SU-DHL-6 (cell line): ENCODE measurements around the gene TBC1D1.

Experiments used
- H2AFZ ChIP-seq: fragments of 200-600 bp; sonication (generic); 2 replicates; pipeline ENCODE4 v1.6.1; 2014; ENCODE audit warnings: low read depth, mild to moderate bottlenecking, moderate library complexity, mixed read lengths, antibody characterized with exemption, low read length; ENCODE audit not compliant: severe bottlenecking
- H3F3A ChIP-seq: fragments of 200-600 bp; shearing (Covaris generic); 2 replicates; pipeline ENCODE4 v1.6.0; 2016; ENCODE audit warnings: antibody characterized with exemption, mild to moderate bottlenecking; ENCODE audit not compliant: insufficient read depth
- H3K27ac ChIP-seq: fragments of 200-600 bp; sonication (generic); 2 replicates; pipeline ENCODE4 v1.5.1; 2016; ENCODE audit warnings: low read depth, mild to moderate bottlenecking, low read length, moderate library complexity, mixed read lengths
- H3K27me3 ChIP-seq: fragments of 200-600 bp; sonication (generic), shearing (Covaris generic); 2 replicates; pipeline ENCODE4 v1.6.0; 2014; ENCODE audit warnings: mild to moderate bottlenecking, low read length
- H3K36me3 ChIP-seq: fragments of 200-600 bp; sonication (generic); 2 replicates; pipeline ENCODE4 v1.6.1; 2014; ENCODE audit warnings: mild to moderate bottlenecking, low read length, mixed read lengths
- H3K4me2 ChIP-seq: fragments of 300-600, 200-600 bp; shearing (Covaris generic), sonication (generic); 2 replicates; pipeline ENCODE4 v1.6.0; 2014; ENCODE audit warnings: low read length, low read depth, mild to moderate bottlenecking; ENCODE audit not compliant: poor library complexity, severe bottlenecking
- H3K4me3 ChIP-seq: fragments of 200-600 bp; sonication (generic); 2 replicates; pipeline ENCODE4 v1.5.1; 2014; ENCODE audit warnings: antibody characterized with exemption, low read length, mild to moderate bottlenecking, mixed read lengths; ENCODE audit not compliant: insufficient read depth, poor library complexity, severe bottlenecking
- H3K79me2 ChIP-seq: fragments of 200-600 bp; sonication (generic); 2 replicates; pipeline ENCODE4 v1.6.1; 2014; ENCODE audit warnings: mild to moderate bottlenecking, low read length, moderate library complexity; ENCODE audit not compliant: insufficient read depth
- H3K9ac ChIP-seq: fragments of 200-600 bp; sonication (generic); 2 replicates; pipeline ENCODE4 v1.7.0; 2014; ENCODE audit warnings: mild to moderate bottlenecking, low read length
- H3K9me2 ChIP-seq: fragments of 200-600 bp; sonication (generic); replicated peaks from 2 replicates; pipeline ENCODE4 v1.6.1; 2014; ENCODE audit warnings: low read length; ENCODE audit not compliant: insufficient read depth
- H3K9me3 ChIP-seq: fragments of 200-600 bp; sonication (generic); 2 replicates; pipeline ENCODE4 v1.6.1; 2014; ENCODE audit warnings: low read length, mixed read lengths; ENCODE audit not compliant: insufficient read depth
- H4K20me1 ChIP-seq: fragments of 200-600 bp; sonication (generic); 2 replicates; pipeline ENCODE4 v1.6.1; 2014; ENCODE audit warnings: low read depth, mild to moderate bottlenecking, antibody characterized with exemption, low read length, moderate library complexity, mixed read lengths
- CTCF ChIP-seq: fragments of 200-600 bp; sonication (generic); IDR thresholded peaks from one replicate; pipeline ENCODE4 v1.5.1; 2017; ENCODE audit warnings: antibody characterized with exemption, mild to moderate bottlenecking, low read length, moderate library complexity; ENCODE audit not compliant: insufficient read depth, poor library complexity, severe bottlenecking
- EZH2phosphoT487 ChIP-seq: fragments of 200-600 bp; sonication (generic), shearing (Covaris generic); conservative IDR thresholded peaks from 2 replicates; pipeline ENCODE4 v1.6.1; 2018; ENCODE audit warnings: mild to moderate bottlenecking, antibody characterized with exemption, low read length, moderate library complexity, mixed read lengths

TBC1D1 gene

GRCh38 chr4:37988670-37989069, 97.8 kb downstream of the TBC1D1 start:
- no peaks in the 10 kb centered on the region for H3K36me3 ChIP-seq
- peaks cover 4% of the 10 kb centered on the region; the same call in 1 of the 2 replicates for H3F3A ChIP-seq
- H3K4me2 ChIP-seq = no peak overlapping the region
- H3K27me3 ChIP-seq = no peaks in the 10 kb centered on the region
- no peaks in the 10 kb centered on the region for H3K9me2 ChIP-seq
- peak overlapping the region; percentile 65; the same call in 1 of the 2 replicates for H3K27ac ChIP-seq
- no peak overlapping the region for H3K4me3 ChIP-seq
- peaks cover 4% of the 10 kb centered on the region; the same call in 1 of the 2 replicates for H4K20me1 ChIP-seq
- no peaks in the 10 kb centered on the region for H3K9me3 ChIP-seq
- TF ChIP-seq EZH2phosphoT487 (no peak), CTCF (no peak)
- H3K79me2 ChIP-seq = peaks cover 21% of the 10 kb centered on the region
- H2AFZ ChIP-seq = no peak overlapping the region
- H3K9ac ChIP-seq = no peak overlapping the region

- TF ChIP-seq CTCF (no peak), EZH2phosphoT487 (no peak)
- H3F3A ChIP-seq = peaks cover 4% of the 10 kb centered on the region; the same call in 1 of the 2 replicates
- H3K27me3 ChIP-seq = no peaks in the 10 kb centered on the region
- H4K20me1 ChIP-seq = no peaks in the 10 kb centered on the region
- no peaks in the 10 kb centered on the region for H3K9me2 ChIP-seq
- peak overlapping the region; percentile 33 for H3K9ac ChIP-seq
- no peaks in the 10 kb centered on the region for H3K36me3 ChIP-seq
- H3K79me2 ChIP-seq = peaks cover 14% of the 10 kb centered on the region
- H3K4me3 ChIP-seq = peak overlapping the region; percentile 10
- no peaks in the 10 kb centered on the region for H3K9me3 ChIP-seq
- peak overlapping the region; percentile 65 for H3K27ac ChIP-seq
- H3K4me2 ChIP-seq = peak overlapping the region; percentile 58
- H2AFZ ChIP-seq = peak overlapping the region; percentile 24
Measured at GRCh38 chr4:37989398-37990260, 98.7 kb downstream of the TBC1D1 start.

GRCh38 chr4:37990731-37991245, 99.9 kb downstream of the TBC1D1 start:
- no peaks in the 10 kb centered on the region for H3K9me2 ChIP-seq
- peak overlapping the region; percentile 33; the same call in 1 of the 2 replicates for H3K9ac ChIP-seq
- peak overlapping the region; percentile 58 for H3K4me2 ChIP-seq
- H3K36me3 ChIP-seq = no peaks in the 10 kb centered on the region
- no peak overlapping the region for H2AFZ ChIP-seq
- TF ChIP-seq CTCF (no peak), EZH2phosphoT487 (no peak)
- peaks cover 4% of the 10 kb centered on the region; the same call in 1 of the 2 replicates for H3F3A ChIP-seq
- peak overlapping the region; percentile 65 for H3K27ac ChIP-seq
- H4K20me1 ChIP-seq = no peaks in the 10 kb centered on the region
- no peaks in the 10 kb centered on the region for H3K27me3 ChIP-seq
- no peak overlapping the region for H3K4me3 ChIP-seq
- H3K79me2 ChIP-seq = peaks cover 10% of the 10 kb centered on the region
- H3K9me3 ChIP-seq = no peaks in the 10 kb centered on the region
